Measurements from ENCODE around the gene SNX14. TPM values are rescaled to one million over a fixed set of nuclear protein-coding genes. Genes with fewer than 3 reads are reported as not detected.
"Not testable (repeated sequence)": the region's sequence is repeated elsewhere in the genome, so short reads cannot be mapped to it uniquely, and the experiment has no call there.

SNX14 gene
- total RNA-seq, 4 donors from 2014 or later: 27.3 to 134 (median 116) TPM

DNA sequence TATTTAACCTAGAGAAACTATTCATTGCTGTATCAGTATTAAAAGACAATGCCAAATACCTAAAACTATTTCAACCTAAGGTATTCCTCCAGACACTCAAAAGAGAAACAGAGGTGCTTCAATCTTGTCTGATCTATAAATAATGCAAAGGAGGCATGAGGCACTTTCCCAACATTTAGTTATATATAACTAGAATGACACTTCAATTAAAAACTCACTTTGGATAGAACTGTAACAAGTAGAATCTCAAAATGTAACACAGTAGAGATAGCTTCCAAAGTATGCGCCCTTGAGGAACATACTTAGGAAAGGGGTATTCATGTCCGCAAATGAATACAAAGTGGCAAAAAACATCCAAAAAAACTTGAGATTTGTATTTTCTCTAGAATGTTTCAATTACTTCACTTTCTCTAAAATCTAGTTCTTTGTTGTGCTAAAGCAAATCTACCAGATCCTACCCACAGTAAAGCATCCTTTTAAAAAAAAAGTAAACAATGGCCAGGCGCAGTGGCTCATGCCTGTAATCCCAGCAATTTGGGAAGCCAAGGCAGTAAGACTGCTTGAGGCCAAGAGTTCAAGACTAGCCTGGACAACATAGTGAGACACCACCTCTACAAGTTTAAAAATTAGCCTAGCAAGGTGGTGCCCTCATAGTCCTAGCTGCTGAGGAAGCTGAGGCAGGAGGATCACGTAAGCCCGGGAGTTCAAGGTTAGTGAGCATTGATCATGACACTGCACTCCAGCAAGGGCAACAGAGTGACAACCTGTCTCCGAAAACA lies 38.7 kb upstream of the SNX14 start:
- no peak for TF ChIP-seq EP300 (IDR thresholded peaks at IDR 0.05; ENCODE audit: low read depth)
- TF ChIP-seq POLR2A (IDR thresholded peaks at IDR 0.05): no peak
- no peak for TF ChIP-seq POLR2AphosphoS5 (IDR thresholded peaks at IDR 0.05)
- TF ChIP-seq, protein P1, sequence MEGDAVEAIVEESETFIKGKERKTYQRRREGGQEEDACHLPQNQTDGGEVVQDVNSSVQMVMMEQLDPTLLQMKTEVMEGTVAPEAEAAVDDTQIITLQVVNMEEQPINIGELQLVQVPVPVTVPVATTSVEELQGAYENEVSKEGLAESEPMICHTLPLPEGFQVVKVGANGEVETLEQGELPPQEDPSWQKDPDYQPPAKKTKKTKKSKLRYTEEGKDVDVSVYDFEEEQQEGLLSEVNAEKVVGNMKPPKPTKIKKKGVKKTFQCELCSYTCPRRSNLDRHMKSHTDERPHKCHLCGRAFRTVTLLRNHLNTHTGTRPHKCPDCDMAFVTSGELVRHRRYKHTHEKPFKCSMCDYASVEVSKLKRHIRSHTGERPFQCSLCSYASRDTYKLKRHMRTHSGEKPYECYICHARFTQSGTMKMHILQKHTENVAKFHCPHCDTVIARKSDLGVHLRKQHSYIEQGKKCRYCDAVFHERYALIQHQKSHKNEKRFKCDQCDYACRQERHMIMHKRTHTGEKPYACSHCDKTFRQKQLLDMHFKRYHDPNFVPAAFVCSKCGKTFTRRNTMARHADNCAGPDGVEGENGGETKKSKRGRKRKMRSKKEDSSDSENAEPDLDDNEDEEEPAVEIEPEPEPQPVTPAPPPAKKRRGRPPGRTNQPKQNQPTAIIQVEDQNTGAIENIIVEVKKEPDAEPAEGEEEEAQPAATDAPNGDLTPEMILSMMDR (IDR thresholded peaks at IDR 0.05): no peak
- H3K36me3 ChIP-seq: peaks cover 0 to 82% (median 33%) of the 10 kb centered on the region in 4 donors
- WGBS, 2 donors (ENCODE audit: low coverage in 1 of 2): 93 to 100% methylated on average over 2 to 6 of the region's 6 CpGs

DNA sequence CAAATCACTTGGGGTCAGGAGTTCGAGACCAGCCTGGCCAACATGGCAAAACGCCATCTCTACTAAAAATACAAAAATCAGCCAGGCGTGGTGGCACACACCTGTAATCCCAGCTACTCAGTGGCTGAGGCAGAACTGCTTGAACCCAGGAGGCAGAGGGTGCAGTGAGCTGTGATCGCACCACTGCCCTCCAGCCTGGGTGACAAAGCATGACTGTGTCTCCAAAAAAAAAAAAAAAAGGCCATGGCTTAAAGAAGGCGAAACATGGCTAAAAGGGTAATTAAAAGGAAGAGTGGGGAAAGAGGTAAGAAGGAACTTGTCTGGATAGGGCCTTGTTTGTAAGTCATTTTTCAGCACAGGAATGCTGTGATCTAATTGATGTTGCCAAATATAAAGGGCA lies 37.5 kb upstream of the SNX14 start:
- intact Hi-C loops (cut with DNase I; ENCODE audit: low total_unique reads); H3K4me1 ChIP-seq; in situ Hi-C loops (cut with MboI; ENCODE audit: low pct_ligation_motif_present in 1 of 4, low pct_unique_long_range_greater_than_20kb in 1 of 4, low sequenced_read_pairs in 3 of 4); DNase-seq; H3K27me3 ChIP-seq; H3K27ac ChIP-seq; H3K9me3 ChIP-seq; H3K4me3 ChIP-seq: not testable (repeated sequence)
- 89 to 100% methylated on average over 1 to 5 of the region's 5 CpGs for WGBS, 2 donors (ENCODE audit: low coverage in 1 of 2)
- H3K36me3 ChIP-seq: peaks cover 0 to 81% (median 27%) of the 10 kb centered on the region in 4 donors

More for the DNA sequence above, 38.7 kb upstream of the SNX14 start:
- Histone ChIP-seq H3K9me3 (no peaks in the 10 kb centered on the region), H3K27me3 (no peaks in the 10 kb centered on the region), H3K27ac (no peak overlapping the region), H3K4me1 (peaks cover 0 to 4% (median 0%) of the 10 kb centered on the region in 4 donors), H3K4me3 (no peak overlapping the region)
- intact Hi-C loops (cut with DNase I; ENCODE audit: low total_unique reads): no loop called here
- in situ Hi-C loops (cut with MboI; ENCODE audit: low pct_ligation_motif_present in 1 of 4, low pct_unique_long_range_greater_than_20kb in 1 of 4, low sequenced_read_pairs in 3 of 4): no loop called here
- DNase-seq: no peak

- WGBS, 2 donors (ENCODE audit: low coverage in 1 of 2): 71 to 86% methylated on average over 1 of the region's 1 CpG
- Histone ChIP-seq H3K4me3 (no peak overlapping the region), H3K4me1 (peaks cover 0 to 4% (median 0%) of the 10 kb centered on the region in 4 donors), H3K27me3 (no peaks in the 10 kb centered on the region), H3K36me3 (peaks cover 0 to 67% (median 24%) of the 10 kb centered on the region in 4 donors), H3K27ac (no peak overlapping the region), H3K9me3 (no peaks in the 10 kb centered on the region)
- TF ChIP-seq, protein P1 (IDR thresholded peaks at IDR 0.05): no peak
- TF ChIP-seq EP300 (IDR thresholded peaks at IDR 0.05; ENCODE audit: low read depth): no peak
- TF ChIP-seq POLR2A (IDR thresholded peaks at IDR 0.05): no peak
- TF ChIP-seq POLR2AphosphoS5 (IDR thresholded peaks at IDR 0.05): no peak
- in situ Hi-C loops (cut with MboI; ENCODE audit: low pct_ligation_motif_present in 1 of 4, low pct_unique_long_range_greater_than_20kb in 1 of 4, low sequenced_read_pairs in 3 of 4) (no loop called here), intact Hi-C loops (cut with DNase I; ENCODE audit: low total_unique reads) (no loop called here)
- DNase-seq: no peak
Measured at GRCh38 chr6:85628353-85628752, 34.7 kb upstream of the SNX14 start.

DNA sequence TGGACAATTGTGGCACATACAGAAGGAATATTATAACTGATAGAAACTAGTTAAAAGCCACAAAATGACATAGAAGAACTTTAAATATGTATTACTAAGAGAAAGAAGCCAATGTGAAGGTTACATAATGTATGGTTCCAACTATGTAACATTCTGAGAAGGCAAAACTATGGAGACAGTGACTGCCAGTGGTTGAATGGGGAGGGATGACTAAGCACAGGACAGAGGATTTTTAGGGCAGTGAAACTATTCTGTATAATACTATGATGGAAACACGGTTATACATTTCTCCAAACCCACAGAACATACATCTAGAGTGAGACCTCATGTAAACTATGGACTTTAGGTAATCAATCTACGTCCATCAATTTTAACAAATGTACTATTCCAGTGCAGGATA lies 26.6 kb upstream of the SNX14 start:
- intact Hi-C loops (cut with DNase I; ENCODE audit: low total_unique reads): no loop called here
- no peak overlapping the region for H3K4me3 ChIP-seq
- WGBS, 2 donors (ENCODE audit: low coverage in 1 of 2): 84 to 90% methylated on average over 2 of the region's 2 CpGs
- no peaks in the 10 kb centered on the region for H3K9me3 ChIP-seq
- DNase-seq: no peak
- TF ChIP-seq POLR2AphosphoS5 (IDR thresholded peaks at IDR 0.05): no peak
- no peak for TF ChIP-seq EP300 (IDR thresholded peaks at IDR 0.05; ENCODE audit: low read depth)
- no peak for TF ChIP-seq POLR2A (IDR thresholded peaks at IDR 0.05)
- TF ChIP-seq, protein P1 (IDR thresholded peaks at IDR 0.05): no peak
- no peaks in the 10 kb centered on the region for H3K27me3 ChIP-seq
- H3K27ac ChIP-seq: no peak overlapping the region
- H3K36me3 ChIP-seq: peaks cover 0 to 66% (median 32%) of the 10 kb centered on the region in 4 donors
- in situ Hi-C loops (cut with MboI; ENCODE audit: low pct_ligation_motif_present in 1 of 4, low pct_unique_long_range_greater_than_20kb in 1 of 4, low sequenced_read_pairs in 3 of 4): no loop called here
- no peaks in the 10 kb centered on the region for H3K4me1 ChIP-seq
